Measurements from ENCODE around the gene KRT6A. TPM values are rescaled to one million over a fixed set of nuclear protein-coding genes. Genes with fewer than 3 reads are reported as not detected.

KRT6A gene
- total and polyA plus RNA-seq, 9 of the 15 experiments (the other 6 are each of a cell fraction or from before 2014, with no cell fraction given) = 0.26 TPM; not detected in 8

GRCh38 chr12:52495389-52495788, 2.3 kb upstream of the KRT6A start:
- ATAC-seq = peak; percentile 58; the same call in 2 of the 3 replicates

GRCh38 chr12:52494518-52494917, 1.5 kb upstream of the KRT6A start:
- BruUV-seq (replicated peaks) = no TSS peak
- POLR2A ChIA-PET = interaction anchor here (1.1 kb wide), 1 partner anchor 217 kb away, joined by 5 read pairs; no protein-coding TSS in a partner anchor
- no peak for DNase-seq (ENCODE audit: extremely low read depth in 1 of 4, low spot score in 3 of 4)

More at GRCh38 chr12:52495389-52495788, 2.3 kb upstream of the KRT6A start:
- CTCF ChIA-PET (ENCODE audit: low intra/inter-chr PET ratio) = no interaction called here
- POLR2A ChIA-PET = no interaction called here
- Histone ChIP-seq H3K27ac (ENCODE audit: extremely low read depth, low read depth, low read length) (no peak overlapping the region), H4K20me1 (replicated peaks; ENCODE audit: control insufficient read depth, insufficient read depth, low read length) (no peaks in the 10 kb centered on the region; the same call in 1 of the 2 replicates), H3K36me3 (ENCODE audit: control insufficient read depth, insufficient read depth, low read length) (no peaks in the 10 kb centered on the region), H3K79me2 (ENCODE audit: control insufficient read depth, insufficient read depth, low read length) (no peaks in the 10 kb centered on the region), H3K9me3 (replicated peaks; ENCODE audit: control insufficient read depth, insufficient read depth, low read depth, low read length) (no peaks in the 10 kb centered on the region), H3K27me3 (ENCODE audit: control insufficient read depth in 2 of 2, insufficient read depth in 2 of 2, low read length in 2 of 2) (peaks cover 12 to 22% of the 10 kb centered on the region in 2 experiments), H2AFZ (ENCODE audit: low read depth, low read length) (no peak overlapping the region), H3K4me2 (ENCODE audit: insufficient read depth, low read length) (no peak overlapping the region), H3K9ac (ENCODE audit: insufficient read depth in 1 of 2, low read depth in 2 of 2, low read length in 2 of 2) (no peak overlapping the region), H3K4me3 (no peak overlapping the region), H3K4me1 (replicated peaks in 1 of 2; ENCODE audit: control insufficient read depth in 2 of 2, insufficient read depth in 2 of 2, low read length in 2 of 2) (no peaks in the 10 kb centered on the region), H3K9me1 (ENCODE audit: control insufficient read depth, insufficient read depth, low read length) (no peaks in the 10 kb centered on the region)
- TF ChIP-seq NFIC (IDR thresholded peaks at IDR 0.05) (0 out of 2 replicates have a peak, but pooled peaks have one; percentile 11), TEAD4 (IDR thresholded peaks at IDR 0.05; ENCODE audit: low read length) (no peak), TEAD4 (CRISPR knock-in tag; IDR thresholded peaks at IDR 0.05; ENCODE audit: borderline replicate concordance) (no peak)
- BruUV-seq (replicated peaks) = no TSS peak
- in situ Hi-C loops (cut with MboI) = no loop called here
- 0% methylated on average over 3 of the region's 3 CpGs for WGBS (ENCODE audit: insufficient coverage, low coverage, missing lambda C conversion rate)
- DNase-seq (ENCODE audit: extremely low read depth in 1 of 4, low spot score in 3 of 4) (peak in 2 of 4 experiments; percentile 18 to 20), FAIRE-seq (peak; percentile 6)
- intact Hi-C loops (cut with micrococcal nuclease) = no loop called here

More at GRCh38 chr12:52494518-52494917, 1.5 kb upstream of the KRT6A start:
- Histone ChIP-seq H2AFZ (ENCODE audit: low read depth, low read length) (no peak overlapping the region), H3K9me1 (ENCODE audit: control insufficient read depth, insufficient read depth, low read length) (no peaks in the 10 kb centered on the region), H3K79me2 (ENCODE audit: control insufficient read depth, insufficient read depth, low read length) (no peaks in the 10 kb centered on the region), H3K9ac (ENCODE audit: insufficient read depth in 1 of 2, low read depth in 2 of 2, low read length in 2 of 2) (no peak overlapping the region), H3K27ac (ENCODE audit: extremely low read depth, low read depth, low read length) (no peak overlapping the region), H3K4me1 (replicated peaks in 1 of 2; ENCODE audit: control insufficient read depth in 2 of 2, insufficient read depth in 2 of 2, low read length in 2 of 2) (no peaks in the 10 kb centered on the region), H3K9me3 (replicated peaks; ENCODE audit: control insufficient read depth, insufficient read depth, low read depth, low read length) (no peaks in the 10 kb centered on the region), H4K20me1 (replicated peaks; ENCODE audit: control insufficient read depth, insufficient read depth, low read length) (no peaks in the 10 kb centered on the region; the same call in 1 of the 2 replicates), H3K4me3 (no peak overlapping the region), H3K27me3 (ENCODE audit: control insufficient read depth in 2 of 2, insufficient read depth in 2 of 2, low read length in 2 of 2) (peaks cover 12 to 27% of the 10 kb centered on the region in 2 experiments), H3K4me2 (ENCODE audit: insufficient read depth, low read length) (no peak overlapping the region), H3K36me3 (ENCODE audit: control insufficient read depth, insufficient read depth, low read length) (no peaks in the 10 kb centered on the region)
- FAIRE-seq = no peak
- in situ Hi-C loops (cut with MboI) = no loop called here
- WGBS (ENCODE audit: insufficient coverage, low coverage, missing lambda C conversion rate) = 0% methylated on average over 4 of the region's 4 CpGs
- CTCF ChIA-PET (ENCODE audit: low intra/inter-chr PET ratio) = no interaction called here
- no peak for ATAC-seq
- TF ChIP-seq TGIF2 (CRISPR knock-in tag; IDR thresholded peaks at IDR 0.05) (no peak), CEBPB (tag; IDR thresholded peaks at IDR 0.05) (peak; percentile 59; the same call in 1 of the 2 replicates), ZNF316 (IDR thresholded peaks at IDR 0.05) (no peak), TEAD1 (CRISPR knock-in tag; IDR thresholded peaks at IDR 0.05) (no peak), GMEB1 (CRISPR knock-in tag; IDR thresholded peaks at IDR 0.05) (no peak), SRF (CRISPR knock-in tag; IDR thresholded peaks at IDR 0.05) (no peak), ZNF785 (CRISPR knock-in tag; IDR thresholded peaks at IDR 0.05) (no peak), HEY1 (CRISPR knock-in tag; IDR thresholded peaks at IDR 0.05; ENCODE audit: borderline replicate concordance) (no peak)
- intact Hi-C loops (cut with micrococcal nuclease) = no loop called here
